Measurements from ENCODE around the gene OR1L8. TPM values are rescaled to one million over a fixed set of nuclear protein-coding genes. Genes with fewer than 3 reads are reported as not detected.

OR1L8 gene
- total and polyA plus RNA-seq, 2 experiments from 2014 or later, result 0.22 TPM; not detected in 1

DNA sequence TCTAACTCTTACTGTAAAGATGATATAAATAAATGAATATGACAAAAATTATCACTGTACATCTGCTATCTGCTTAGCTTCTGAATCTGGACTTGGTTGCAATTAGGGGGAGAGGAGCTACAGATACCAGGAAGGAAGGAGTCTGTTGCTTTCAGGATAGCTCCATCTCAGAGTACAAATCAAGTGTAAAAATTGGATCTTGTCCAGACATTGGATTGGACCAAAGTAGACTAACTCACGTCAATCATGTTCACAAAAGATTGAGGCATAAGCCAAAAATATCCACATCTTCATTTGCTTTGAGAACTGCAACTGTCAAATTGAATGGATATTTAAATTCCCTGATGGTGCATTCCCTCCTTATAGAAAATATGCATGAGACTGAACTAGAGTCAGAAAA, 22.5 kb upstream of the OR1L8 start:
- 33 to 43% methylated on average over 1 of the region's 1 CpG for WGBS, 2 experiments (ENCODE audit: low coverage in 1 of 2, low lambda C conversion rate in 2 of 2, missing lambda C conversion rate in 2 of 2)
- no peaks in the 10 kb centered on the region for H3K79me2 ChIP-seq (ENCODE audit: insufficient read depth)
- no peaks in the 10 kb centered on the region for H3K4me1 ChIP-seq (ENCODE audit: insufficient read depth)
- no peak overlapping the region for H3K4me2 ChIP-seq (ENCODE audit: unreplicated experiment)
- H3F3A ChIP-seq (ENCODE audit: insufficient read depth), result no peaks in the 10 kb centered on the region
- H3K9me2 ChIP-seq (ENCODE audit: insufficient read depth), result no peaks in the 10 kb centered on the region
- no peak overlapping the region for H2AFZ ChIP-seq
- in situ Hi-C loops (cut with MboI), result no loop called here
- H3K4me3 ChIP-seq, result no peak overlapping the region
- H3K9me3 ChIP-seq (ENCODE audit: low read depth), result no peaks in the 10 kb centered on the region
- H3K9ac ChIP-seq, result no peak overlapping the region
- H3K27ac ChIP-seq, result no peak overlapping the region
- no peak for TF ChIP-seq EZH2 (IDR thresholded peaks at IDR 0.05; ENCODE audit: insufficient read depth, poor library complexity, severe bottlenecking)
- no peak for TF ChIP-seq EZH2phosphoT487 (IDR thresholded peaks at IDR 0.05; ENCODE audit: insufficient read depth, low read depth)
- DNase-seq, result no peak
- H3K36me3 ChIP-seq (ENCODE audit: low read depth), result no peaks in the 10 kb centered on the region
- no peaks in the 10 kb centered on the region for H3K27me3 ChIP-seq (replicated peaks; ENCODE audit: insufficient read depth)
- no peaks in the 10 kb centered on the region for H4K20me1 ChIP-seq (ENCODE audit: insufficient read depth)

DNA sequence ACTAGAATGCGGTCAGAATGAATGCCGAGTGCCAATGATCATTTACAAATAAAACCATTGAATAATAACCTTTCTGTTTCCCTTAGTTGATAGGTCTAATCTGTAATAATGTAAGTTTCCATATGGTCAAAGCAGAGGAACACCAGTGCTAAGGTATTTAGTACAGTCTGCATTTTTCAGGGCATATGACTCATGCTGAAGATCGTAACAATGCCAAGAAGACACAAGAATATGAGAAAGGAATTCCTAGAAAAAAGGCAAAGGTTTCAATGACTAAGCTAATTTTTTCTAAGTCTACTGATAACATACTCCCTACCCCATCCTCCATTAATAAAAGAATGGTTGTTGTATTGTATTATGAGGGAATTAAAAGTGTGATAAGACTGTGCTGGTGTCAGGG, 2.8 kb downstream of the OR1L8 start:
- Histone ChIP-seq H2AFZ (no peak overlapping the region), H3K36me3 (ENCODE audit: low read depth) (no peaks in the 10 kb centered on the region), H3K27me3 (replicated peaks; ENCODE audit: insufficient read depth) (no peaks in the 10 kb centered on the region), H3F3A (ENCODE audit: insufficient read depth) (peaks cover 5% of the 10 kb centered on the region; the same call in 1 of the 2 replicates), H4K20me1 (ENCODE audit: insufficient read depth) (no peaks in the 10 kb centered on the region), H3K4me1 (ENCODE audit: insufficient read depth) (peaks cover 14% of the 10 kb centered on the region), H3K79me2 (ENCODE audit: insufficient read depth) (no peaks in the 10 kb centered on the region), H3K9me3 (ENCODE audit: low read depth) (no peaks in the 10 kb centered on the region), H3K4me2 (ENCODE audit: unreplicated experiment) (peak overlapping the region; percentile 6), H3K9me2 (ENCODE audit: insufficient read depth) (no peaks in the 10 kb centered on the region), H3K4me3 (no peak overlapping the region), H3K27ac (peak overlapping the region; percentile 36; the same call in 1 of the 2 replicates), H3K9ac (no peak overlapping the region)
- TF ChIP-seq EZH2 (IDR thresholded peaks at IDR 0.05; ENCODE audit: insufficient read depth, poor library complexity, severe bottlenecking) (no peak), EZH2phosphoT487 (IDR thresholded peaks at IDR 0.05; ENCODE audit: insufficient read depth, low read depth) (no peak)
- in situ Hi-C loops (cut with MboI), result no loop called here
- DNase-seq, result peak; percentile 85
- 61 to 64% methylated on average over 3 of the region's 3 CpGs for WGBS, 2 experiments (ENCODE audit: low coverage in 1 of 2, low lambda C conversion rate in 2 of 2, missing lambda C conversion rate in 2 of 2)

DNA sequence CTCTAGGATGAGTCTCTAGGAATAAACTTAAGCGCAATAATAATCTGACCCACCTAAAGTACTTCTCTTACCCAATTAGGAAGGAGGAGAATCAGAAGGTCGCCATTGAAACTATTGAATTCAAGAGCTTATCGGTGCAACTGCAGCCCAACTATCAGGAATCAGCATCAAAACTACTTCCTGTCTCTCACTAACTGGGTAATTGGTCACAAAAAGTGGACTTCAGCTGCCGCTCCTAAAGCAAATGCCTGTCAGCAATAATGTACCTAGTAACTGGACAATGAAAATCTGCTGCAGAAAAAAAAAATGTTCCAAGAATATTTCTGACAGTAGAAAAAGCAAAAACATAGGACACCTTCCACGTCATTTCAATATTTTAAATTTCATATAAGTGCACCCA, 3.3 kb downstream of the OR1L8 start:
- Histone ChIP-seq H3F3A (ENCODE audit: insufficient read depth) (peaks cover 5% of the 10 kb centered on the region; the same call in 1 of the 2 replicates), H3K4me1 (ENCODE audit: insufficient read depth) (peaks cover 14% of the 10 kb centered on the region), H3K9me3 (ENCODE audit: low read depth) (no peaks in the 10 kb centered on the region), H3K36me3 (ENCODE audit: low read depth) (no peaks in the 10 kb centered on the region), H3K27me3 (replicated peaks; ENCODE audit: insufficient read depth) (no peaks in the 10 kb centered on the region), H3K27ac (no peak overlapping the region), H3K4me3 (no peak overlapping the region), H3K9ac (no peak overlapping the region), H3K4me2 (ENCODE audit: unreplicated experiment) (no peak overlapping the region), H3K79me2 (ENCODE audit: insufficient read depth) (no peaks in the 10 kb centered on the region), H3K9me2 (ENCODE audit: insufficient read depth) (no peaks in the 10 kb centered on the region), H4K20me1 (ENCODE audit: insufficient read depth) (no peaks in the 10 kb centered on the region), H2AFZ (no peak overlapping the region)
- no peak for DNase-seq
- in situ Hi-C loops (cut with MboI), result no loop called here
- TF ChIP-seq EZH2 (IDR thresholded peaks at IDR 0.05; ENCODE audit: insufficient read depth, poor library complexity, severe bottlenecking), result no peak
- TF ChIP-seq EZH2phosphoT487 (IDR thresholded peaks at IDR 0.05; ENCODE audit: insufficient read depth, low read depth), result no peak
- 80 to 81% methylated on average over 5 of the region's 5 CpGs for WGBS, 2 experiments (ENCODE audit: low coverage in 1 of 2, low lambda C conversion rate in 2 of 2, missing lambda C conversion rate in 2 of 2)

DNA sequence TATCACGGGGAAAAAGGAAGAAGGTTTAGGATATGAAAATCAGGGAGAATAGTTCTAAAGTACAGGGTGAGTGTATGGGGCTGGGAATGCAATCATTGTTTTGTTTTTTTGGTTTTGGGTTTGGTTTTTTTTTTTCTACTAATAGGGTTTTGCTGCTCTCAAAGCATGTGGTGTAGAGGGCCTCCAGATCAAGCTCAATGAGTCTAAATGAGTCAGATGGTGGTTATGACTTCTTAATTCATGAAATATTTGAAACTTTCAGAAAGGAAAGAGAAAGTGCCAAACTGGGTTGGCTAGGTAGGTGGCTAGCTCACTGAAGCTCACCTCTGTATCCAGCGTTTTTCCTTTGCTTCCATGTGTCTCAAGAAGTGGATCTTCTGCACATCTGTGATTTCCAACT, 10.7 kb downstream of the OR1L8 start:
- Histone ChIP-seq H3K27ac (peak overlapping the region; percentile 46), H3K79me2 (ENCODE audit: insufficient read depth) (no peaks in the 10 kb centered on the region), H2AFZ (peak overlapping the region; percentile 25), H3K4me2 (ENCODE audit: unreplicated experiment) (peak overlapping the region; percentile 70), H3F3A (ENCODE audit: insufficient read depth) (peaks cover 27% of the 10 kb centered on the region), H3K4me3 (peak overlapping the region; percentile 40), H3K9ac (no peak overlapping the region), H3K4me1 (ENCODE audit: insufficient read depth) (peaks cover 28% of the 10 kb centered on the region), H3K36me3 (ENCODE audit: low read depth) (no peaks in the 10 kb centered on the region), H4K20me1 (ENCODE audit: insufficient read depth) (no peaks in the 10 kb centered on the region), H3K9me2 (ENCODE audit: insufficient read depth) (no peaks in the 10 kb centered on the region; the same call in 1 of the 2 replicates), H3K27me3 (replicated peaks; ENCODE audit: insufficient read depth) (no peaks in the 10 kb centered on the region), H3K9me3 (ENCODE audit: low read depth) (no peaks in the 10 kb centered on the region)
- in situ Hi-C loops (cut with MboI), result no loop called here
- 25 to 38% methylated on average over 2 of the region's 2 CpGs for WGBS, 2 experiments (ENCODE audit: low coverage in 1 of 2, low lambda C conversion rate in 2 of 2, missing lambda C conversion rate in 2 of 2)
- peak; percentile 82 for DNase-seq
- TF ChIP-seq EZH2phosphoT487 (IDR thresholded peaks at IDR 0.05; ENCODE audit: insufficient read depth, low read depth), result no peak
- no peak for TF ChIP-seq EZH2 (IDR thresholded peaks at IDR 0.05; ENCODE audit: insufficient read depth, poor library complexity, severe bottlenecking)

DNA sequence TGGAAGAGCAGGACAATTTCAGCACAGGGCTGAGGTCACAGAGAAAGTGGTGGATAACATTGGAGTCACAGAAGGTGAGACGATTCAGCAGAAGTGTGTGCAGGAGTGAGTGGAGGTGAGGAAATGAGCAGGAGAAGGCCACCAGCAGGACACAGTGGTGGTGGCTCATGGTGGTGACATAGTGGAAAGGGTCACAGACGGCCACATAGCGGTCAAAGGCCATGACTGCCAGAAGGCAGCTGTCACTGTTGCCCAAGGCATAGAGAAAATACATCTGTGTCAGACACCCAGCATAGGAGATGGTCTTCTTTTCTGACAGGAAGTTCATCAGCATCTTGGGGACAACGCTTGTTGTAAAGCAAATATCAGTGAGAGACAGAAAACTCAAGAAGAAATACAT, 15.3 kb downstream of the OR1L8 start:
- WGBS, 2 experiments (ENCODE audit: low coverage in 1 of 2, low lambda C conversion rate in 2 of 2, missing lambda C conversion rate in 2 of 2), result 94 to 98% methylated on average over 4 of the region's 4 CpGs
- Histone ChIP-seq H3K9ac (no peak overlapping the region), H3K9me3 (ENCODE audit: low read depth) (no peaks in the 10 kb centered on the region), H3K9me2 (ENCODE audit: insufficient read depth) (no peaks in the 10 kb centered on the region; the same call in 1 of the 2 replicates), H3K27me3 (replicated peaks; ENCODE audit: insufficient read depth) (no peaks in the 10 kb centered on the region), H2AFZ (no peak overlapping the region), H4K20me1 (ENCODE audit: insufficient read depth) (no peaks in the 10 kb centered on the region), H3K4me1 (ENCODE audit: insufficient read depth) (peaks cover 12% of the 10 kb centered on the region), H3K4me3 (no peak overlapping the region), H3K79me2 (ENCODE audit: insufficient read depth) (no peaks in the 10 kb centered on the region), H3K27ac (no peak overlapping the region), H3K4me2 (ENCODE audit: unreplicated experiment) (no peak overlapping the region), H3F3A (ENCODE audit: insufficient read depth) (peaks cover 12% of the 10 kb centered on the region), H3K36me3 (ENCODE audit: low read depth) (no peaks in the 10 kb centered on the region)
- in situ Hi-C loops (cut with MboI), result no loop called here
- TF ChIP-seq EZH2phosphoT487 (IDR thresholded peaks at IDR 0.05; ENCODE audit: insufficient read depth, low read depth), result no peak
- no peak for TF ChIP-seq EZH2 (IDR thresholded peaks at IDR 0.05; ENCODE audit: insufficient read depth, poor library complexity, severe bottlenecking)
- DNase-seq, result no peak
